GM21528 (cell line): ENCODE data around the gene SCAI.
"Not testable (repeated sequence)": the region's sequence is repeated elsewhere in the genome, so short reads cannot be mapped to it uniquely, and the experiment has no call there.

Experiments
- ATAC-seq: cut with Tn5 transposase; IDR thresholded peaks from one replicate; pipeline ENCODE4 v1.9.1; 2021; ENCODE audit warnings: mild to moderate bottlenecking, moderate library complexity; ENCODE audit not compliant: unreplicated experiment, low FRiP score

The SCAI gene

GRCh38 chr9:125108541-125108940, 34.8 kb downstream of the SCAI start:
- not testable (repeated sequence) for ATAC-seq

GRCh38 chr9:125106285-125106893, 36.9 kb downstream of the SCAI start:
- ATAC-seq: no peak

- no peak for ATAC-seq
Measured at GRCh38 chr9:125103770-125104460, 39.4 kb downstream of the SCAI start.

DNA sequence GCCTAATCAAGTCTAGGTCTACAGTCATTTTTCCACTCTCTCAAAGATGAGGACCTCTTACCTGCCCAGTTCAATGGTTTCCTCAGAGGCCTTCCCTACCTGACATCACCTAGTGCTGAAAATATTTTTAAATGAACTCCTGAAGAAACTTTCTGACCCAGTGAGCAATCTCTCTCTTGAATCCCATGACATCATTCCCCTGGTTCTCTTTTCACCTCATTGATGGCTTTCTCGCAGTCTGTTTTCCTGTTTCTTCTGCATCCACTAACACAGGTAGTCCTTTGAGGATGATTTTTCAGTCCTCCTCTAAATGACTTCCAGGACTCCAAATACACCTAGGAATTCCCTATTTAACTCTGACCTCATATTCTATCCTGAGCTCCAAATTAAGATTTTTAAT, 40.3 kb downstream of the SCAI start:
- no peak for ATAC-seq

GRCh38 chr9:125100822-125101221, 42.5 kb downstream of the SCAI start:
- ATAC-seq: no peak

GRCh38 chr9:125099816-125100215, 43.5 kb downstream of the SCAI start:
- no peak for ATAC-seq

- ATAC-seq: no peak
Measured at GRCh38 chr9:125095821-125096443, 47.4 kb downstream of the SCAI start.

DNA sequence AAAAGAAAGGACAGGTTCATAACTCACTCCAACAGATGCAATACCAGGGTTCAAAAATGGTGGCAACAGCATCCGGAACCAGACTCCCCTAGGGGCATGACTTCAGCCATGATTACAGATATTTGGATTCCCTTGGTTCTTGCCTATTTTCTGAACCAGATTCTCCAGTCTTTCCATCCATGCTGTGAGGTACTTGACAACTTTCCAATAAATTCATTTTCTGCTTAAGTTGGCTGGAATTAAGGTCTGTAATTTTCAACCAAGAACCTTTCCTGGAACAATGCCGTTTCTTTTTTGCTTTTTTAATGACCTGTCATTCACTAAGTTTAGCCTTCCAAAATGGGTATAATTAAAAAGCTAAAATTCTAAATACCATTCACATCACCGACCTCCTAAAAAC, 52.2 kb downstream of the SCAI start:
- no peak for ATAC-seq

DNA sequence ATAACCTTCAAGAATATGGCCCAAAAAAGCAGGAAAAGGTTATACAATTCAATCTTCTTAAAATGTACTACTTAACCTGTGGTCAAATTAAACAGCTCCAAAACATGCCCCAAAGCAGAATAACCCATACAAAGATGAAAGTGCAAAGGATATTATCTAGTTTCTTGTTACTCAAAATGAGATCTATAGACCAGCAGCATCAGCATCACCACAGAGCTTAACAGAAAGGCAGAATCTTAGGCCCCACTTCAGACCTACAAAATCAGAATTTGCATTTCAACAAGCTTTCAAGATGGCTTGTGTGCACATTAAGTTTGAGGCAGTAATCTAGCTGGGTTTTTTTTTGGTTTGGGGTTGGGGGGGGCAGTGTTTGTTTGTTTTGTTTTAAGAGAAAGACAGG, 54.0 kb downstream of the SCAI start:
- ATAC-seq: no peak

DNA sequence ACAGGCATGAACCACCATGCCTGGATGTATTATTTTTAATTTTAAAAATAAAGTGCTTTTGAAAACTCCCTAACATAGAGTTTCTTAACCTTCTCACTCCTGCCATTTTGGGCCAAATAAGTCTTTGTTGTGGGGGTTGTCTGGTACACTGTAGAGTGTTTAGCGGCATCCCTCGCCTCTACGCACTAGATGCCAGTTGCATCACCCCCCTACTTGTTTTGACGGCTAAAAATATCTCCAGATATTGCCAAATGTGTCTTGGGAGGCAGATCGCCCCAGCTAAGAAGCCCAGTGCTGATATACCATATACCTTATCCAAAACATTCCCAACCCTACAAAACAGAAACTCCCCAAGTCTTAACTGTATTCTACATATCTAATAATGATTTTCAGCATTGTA, 54.6 kb downstream of the SCAI start:
- no peak for ATAC-seq

DNA sequence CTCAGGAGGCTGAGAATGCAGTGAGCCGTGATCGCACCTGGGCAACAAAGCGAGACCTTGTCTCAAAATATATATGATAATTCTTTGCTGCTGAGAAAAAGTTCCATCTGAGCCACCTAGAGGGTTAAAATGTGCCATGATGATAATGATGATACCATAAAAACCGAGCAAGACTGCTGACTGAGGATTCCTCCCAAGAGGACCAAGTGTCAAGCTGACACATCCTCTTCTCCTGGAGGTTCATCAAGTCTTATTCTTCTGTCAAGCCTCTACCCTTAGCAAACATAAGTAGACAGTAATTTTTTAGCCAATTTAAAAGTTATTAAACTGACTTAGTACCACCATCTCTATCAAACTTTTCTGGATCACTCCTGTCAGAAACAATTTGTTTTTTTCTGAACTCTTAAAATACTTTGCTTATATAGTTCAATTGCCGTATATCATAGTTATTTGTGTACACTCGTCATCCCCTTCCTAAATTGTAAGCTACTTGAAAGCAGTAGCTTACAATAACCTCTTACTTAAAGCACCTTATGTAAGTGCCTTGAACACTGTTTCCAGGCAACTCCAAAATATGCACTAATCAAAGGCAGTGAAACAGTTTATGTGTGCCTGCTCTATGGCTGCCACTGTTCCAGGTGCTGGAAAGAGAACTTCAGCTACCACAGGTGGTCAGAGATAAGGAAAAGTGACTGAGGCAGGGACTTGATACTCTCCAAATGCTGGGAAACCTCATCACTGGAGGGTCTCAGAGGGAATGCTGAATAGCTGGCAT, 57.4 kb downstream of the SCAI start:
- no peak for ATAC-seq

GRCh38 chr9:125082197-125082596, 61.1 kb downstream of the SCAI start:
- ATAC-seq: not testable (repeated sequence)

DNA sequence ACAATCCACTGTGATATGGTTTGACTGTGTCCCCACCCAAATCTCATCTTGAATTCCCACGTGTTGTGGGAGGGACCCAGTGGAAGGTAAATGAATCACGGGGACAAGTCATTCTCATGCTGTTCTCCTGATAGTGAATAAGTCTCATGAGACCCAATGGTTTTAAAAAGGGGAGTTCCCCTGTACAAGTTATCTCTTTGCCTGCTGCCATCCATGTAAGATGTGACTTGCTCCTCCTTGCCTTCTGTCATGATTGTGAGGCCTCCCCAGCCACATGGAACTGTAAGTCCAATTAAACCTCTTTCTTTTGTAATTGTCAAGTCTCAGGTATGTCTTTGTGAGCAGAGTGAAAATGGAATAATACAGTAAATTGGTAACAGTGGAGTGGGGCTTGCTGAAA, 62.5 kb downstream of the SCAI start:
- ATAC-seq: not testable (repeated sequence)

DNA sequence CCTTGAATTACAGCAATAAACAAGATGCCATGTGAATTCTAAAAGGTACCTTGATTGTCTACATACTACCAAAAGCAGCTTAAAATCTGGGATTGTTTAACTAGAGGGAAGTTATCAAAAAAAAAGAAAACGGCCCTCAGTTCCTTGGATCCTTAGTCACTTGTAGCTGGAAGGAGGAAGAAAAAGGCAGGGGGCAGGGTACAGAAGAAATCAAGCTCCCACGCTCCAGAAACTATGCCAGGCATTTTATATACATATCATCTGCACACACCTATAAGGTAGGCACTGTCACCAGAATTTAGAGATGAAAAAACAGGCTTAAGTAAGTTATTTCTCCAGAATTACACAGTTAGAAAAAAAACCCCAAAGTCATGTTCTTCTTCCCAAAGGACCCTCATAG, 63.4 kb downstream of the SCAI start:
- ATAC-seq: no peak

DNA sequence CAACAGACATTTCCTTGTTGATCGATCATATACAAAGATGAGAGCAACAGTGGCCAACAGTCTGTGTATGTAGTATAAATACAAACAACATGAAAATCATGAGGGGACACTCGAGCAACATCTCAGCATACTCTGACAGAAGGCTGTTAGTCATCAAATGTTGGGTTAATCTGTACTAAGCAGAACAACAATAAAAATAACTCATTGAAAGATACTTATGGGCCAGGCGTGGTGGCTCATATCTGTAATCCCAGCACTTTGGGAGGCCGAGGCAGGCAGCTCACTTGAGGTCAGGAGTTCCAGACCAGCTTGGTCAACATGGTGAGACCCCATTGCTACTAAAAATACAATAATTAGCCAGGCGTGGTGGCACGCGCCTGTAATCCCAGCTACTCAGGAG, 67.3 kb downstream of the SCAI start:
- ATAC-seq: no peak

GRCh38 chr9:125074976-125075375, 68.4 kb downstream of the SCAI start:
- ATAC-seq: no peak

DNA sequence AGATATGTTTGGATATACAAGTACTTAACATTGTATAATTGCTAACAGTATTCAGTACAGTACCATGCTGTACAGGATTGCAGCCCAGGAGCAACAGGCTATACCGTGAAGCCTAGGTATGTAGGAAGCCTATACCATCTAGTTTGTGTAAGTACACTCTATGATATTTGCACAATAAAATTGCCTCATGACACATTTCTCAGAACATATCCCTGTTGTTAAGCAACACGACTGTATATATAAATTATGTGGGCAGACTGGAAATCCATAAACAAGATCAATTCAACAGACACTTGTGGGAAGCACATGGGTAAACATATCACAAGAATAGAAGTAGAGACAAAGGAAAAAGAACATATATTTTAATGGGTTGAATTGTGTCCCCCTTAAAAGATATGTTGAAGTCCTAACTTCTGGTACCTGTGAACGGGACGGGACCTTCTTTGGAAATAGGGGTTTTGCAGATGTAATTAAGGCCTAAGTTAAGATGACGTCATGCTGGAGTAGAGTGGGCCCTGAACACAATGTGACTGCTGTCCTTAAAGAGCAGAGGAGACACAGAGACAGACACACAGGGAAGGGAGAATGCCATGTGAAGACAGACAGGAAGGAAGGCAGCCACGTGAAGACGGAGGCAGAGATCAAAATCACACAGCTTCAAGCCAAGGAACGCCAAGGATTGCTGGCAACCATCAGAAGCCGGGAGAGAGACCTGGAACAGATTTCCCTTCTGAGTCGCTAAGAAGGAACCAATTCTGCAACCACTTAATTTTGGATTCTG, 76.3 kb downstream of the SCAI start:
- no peak for ATAC-seq

- ATAC-seq: no peak
Measured at GRCh38 chr9:125061391-125061790, 81.9 kb downstream of the SCAI start.

DNA sequence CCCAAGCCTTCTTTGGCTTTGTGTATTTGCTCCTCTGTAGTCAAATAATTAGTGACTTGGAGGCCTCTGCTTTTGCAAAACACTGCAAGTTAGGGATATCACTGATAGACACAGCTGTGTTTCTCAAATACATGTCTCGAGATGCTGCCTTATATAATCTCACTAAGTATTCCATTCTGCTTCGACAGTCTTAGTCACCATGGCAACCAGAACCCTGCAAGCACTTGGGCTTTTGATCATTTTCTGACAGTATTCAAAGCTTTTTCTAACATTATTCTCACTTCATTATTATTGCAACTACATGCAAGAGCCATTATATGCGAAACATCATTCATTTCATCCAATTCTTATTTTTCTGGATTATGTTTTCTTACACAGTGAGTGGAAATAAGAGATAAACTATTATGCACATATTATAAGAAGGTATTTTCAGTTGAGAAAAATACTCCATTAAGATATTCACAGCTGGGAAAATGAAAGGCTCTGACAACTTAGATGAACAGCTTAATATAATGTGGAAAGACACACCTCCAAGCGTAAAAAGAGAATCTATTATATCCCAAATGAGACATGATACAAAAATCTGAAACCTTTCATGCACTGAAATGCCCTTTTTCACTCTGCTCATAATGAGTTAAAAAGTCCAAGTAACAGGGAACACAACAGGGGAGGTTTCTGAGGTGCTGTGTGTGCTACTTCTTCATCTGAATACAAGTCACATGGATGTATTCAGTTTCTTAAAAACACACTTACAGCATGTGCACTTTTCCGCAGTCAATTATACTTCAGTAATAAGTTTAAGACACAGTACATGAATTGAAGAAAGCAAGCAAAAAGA, 93.9 kb downstream of the SCAI start:
- ATAC-seq: no peak

- ATAC-seq: no peak
Measured at GRCh38 chr9:125043631-125044030, 99.7 kb downstream of the SCAI start.
